Measurements from ENCODE around the gene ZNF197. TPM values are rescaled to one million over a fixed set of nuclear protein-coding genes. Genes with fewer than 3 reads are reported as not detected.
A peak's percentile ranks its signal among the peaks of the same experiment; 100 is the strongest.

Gene ZNF197
- polyA plus RNA-seq, 1 experiment: 13.9 TPM

- CTCF ChIA-PET: no interaction called here
Measured at GRCh38 chr3:44584646-44585501, 40.0 kb upstream of the ZNF197 start, which contains the start of gene ZNF660. TSS of gene ZNF660 (plus strand) at chr3:44584964. CDS start at chr3:44594194, 9,230 bp downstream.

GRCh38 chr3:44596621-44597020 is 28.2 kb upstream of the ZNF197 start:
- CTCF ChIA-PET: interaction anchor here (1.0 kb wide), 1 partner anchor 62 kb away, joined by 3 read pairs; no protein-coding TSS in a partner anchor
- DNase-seq (ENCODE audit: low read depth, low spot score): no peak
- POLR2A ChIA-PET: interaction anchor here (1.2 kb wide), 1 partner anchor 12 kb away, joined by 3 read pairs; the partner anchor contains the start of gene ZNF660
- no peak overlapping the region for H3K27ac ChIP-seq (ENCODE audit: low read depth, low read length)
- no peak for TF ChIP-seq CTCF (IDR thresholded peaks at IDR 0.05; ENCODE audit: low read depth, low read length)
- no peak overlapping the region for H3K4me3 ChIP-seq (ENCODE audit: low read depth, low read length)
- H3K27me3 ChIP-seq (ENCODE audit: control insufficient read depth, insufficient read depth, low read length): no peaks in the 10 kb centered on the region
- peaks cover 16% of the 10 kb centered on the region for H3K9me3 ChIP-seq (ENCODE audit: control insufficient read depth, insufficient read depth, low read length)

More at GRCh38 chr3:44584646-44585501, 40.0 kb upstream of the ZNF197 start, which contains the start of gene ZNF660:
- Histone ChIP-seq H3K27ac (ENCODE audit: low read depth, low read length) (peak within 1 kb of the TSS; percentile 85), H3K9me3 (ENCODE audit: control insufficient read depth, insufficient read depth, low read length) (peaks cover 9% of the 10 kb centered on the region), H3K27me3 (ENCODE audit: control insufficient read depth, insufficient read depth, low read length) (no peaks in the 10 kb centered on the region), H3K4me3 (ENCODE audit: low read depth, low read length) (peak within 1 kb of the TSS; percentile 73)
- DNase-seq (ENCODE audit: low read depth, low spot score): peak; percentile 34
- TF ChIP-seq CTCF (IDR thresholded peaks at IDR 0.05; ENCODE audit: low read depth, low read length): no peak
- POLR2A ChIA-PET: interaction anchor here (0.6 to 1.4 kb wide), 9 partner anchors 12 to 246 kb away, joined by 3 to 6 read pairs (median 4); partner anchors contain the start of genes TCAIM, ZNF197, ZNF35 and ZNF502

- H3K9me3 ChIP-seq (ENCODE audit: control insufficient read depth, insufficient read depth, low read length): no peaks in the 10 kb centered on the region
- H3K4me3 ChIP-seq (ENCODE audit: low read depth, low read length): no peak overlapping the region
- no peak overlapping the region for H3K27ac ChIP-seq (ENCODE audit: low read depth, low read length)
- no peak for DNase-seq (ENCODE audit: low read depth, low spot score)
- ChIA-PET CTCF (no interaction called here), POLR2A (no interaction called here)
- H3K27me3 ChIP-seq (ENCODE audit: control insufficient read depth, insufficient read depth, low read length): no peaks in the 10 kb centered on the region
- no peak for TF ChIP-seq CTCF (IDR thresholded peaks at IDR 0.05; ENCODE audit: low read depth, low read length)
Measured at GRCh38 chr3:44601749-44602148, 23.1 kb upstream of the ZNF197 start.

GRCh38 chr3:44612678-44613077 is 12.2 kb upstream of the ZNF197 start:
- DNase-seq (ENCODE audit: low read depth, low spot score): no peak
- ChIA-PET CTCF (no interaction called here), POLR2A (no interaction called here)
- Histone ChIP-seq H3K9me3 (ENCODE audit: control insufficient read depth, insufficient read depth, low read length) (no peaks in the 10 kb centered on the region; the same call in 1 of the 2 replicates), H3K27me3 (ENCODE audit: control insufficient read depth, insufficient read depth, low read length) (no peaks in the 10 kb centered on the region), H3K27ac (ENCODE audit: low read depth, low read length) (no peak overlapping the region), H3K4me3 (ENCODE audit: low read depth, low read length) (no peak overlapping the region)
- TF ChIP-seq CTCF (IDR thresholded peaks at IDR 0.05; ENCODE audit: low read depth, low read length): no peak

- Histone ChIP-seq H3K27ac (ENCODE audit: low read depth, low read length) (no peak overlapping the region), H3K27me3 (ENCODE audit: control insufficient read depth, insufficient read depth, low read length) (no peaks in the 10 kb centered on the region), H3K9me3 (ENCODE audit: control insufficient read depth, insufficient read depth, low read length) (no peaks in the 10 kb centered on the region), H3K4me3 (ENCODE audit: low read depth, low read length) (no peak overlapping the region)
- no peak for DNase-seq (ENCODE audit: low read depth, low spot score)
- ChIA-PET CTCF (no interaction called here), POLR2A (no interaction called here)
- TF ChIP-seq CTCF (IDR thresholded peaks at IDR 0.05; ENCODE audit: low read depth, low read length): no peak
Measured at GRCh38 chr3:44628716-44629115, 3.9 kb downstream of the ZNF197 start.
